Activated CD8-positive, alpha-beta memory T cell treated with anti-CD3 and anti-CD28 coated beads, Interleukin-2, amount 50 U/mL, for 1 hour (primary cell): ENCODE measurements around the gene DDX41.

Source experiments
- DNase-seq: peaks from one replicate; pipeline ENCODE4 v3.0.0-alpha.2; 2020; ENCODE audit errors: extremely low read depth

The DDX41 gene

DNA sequence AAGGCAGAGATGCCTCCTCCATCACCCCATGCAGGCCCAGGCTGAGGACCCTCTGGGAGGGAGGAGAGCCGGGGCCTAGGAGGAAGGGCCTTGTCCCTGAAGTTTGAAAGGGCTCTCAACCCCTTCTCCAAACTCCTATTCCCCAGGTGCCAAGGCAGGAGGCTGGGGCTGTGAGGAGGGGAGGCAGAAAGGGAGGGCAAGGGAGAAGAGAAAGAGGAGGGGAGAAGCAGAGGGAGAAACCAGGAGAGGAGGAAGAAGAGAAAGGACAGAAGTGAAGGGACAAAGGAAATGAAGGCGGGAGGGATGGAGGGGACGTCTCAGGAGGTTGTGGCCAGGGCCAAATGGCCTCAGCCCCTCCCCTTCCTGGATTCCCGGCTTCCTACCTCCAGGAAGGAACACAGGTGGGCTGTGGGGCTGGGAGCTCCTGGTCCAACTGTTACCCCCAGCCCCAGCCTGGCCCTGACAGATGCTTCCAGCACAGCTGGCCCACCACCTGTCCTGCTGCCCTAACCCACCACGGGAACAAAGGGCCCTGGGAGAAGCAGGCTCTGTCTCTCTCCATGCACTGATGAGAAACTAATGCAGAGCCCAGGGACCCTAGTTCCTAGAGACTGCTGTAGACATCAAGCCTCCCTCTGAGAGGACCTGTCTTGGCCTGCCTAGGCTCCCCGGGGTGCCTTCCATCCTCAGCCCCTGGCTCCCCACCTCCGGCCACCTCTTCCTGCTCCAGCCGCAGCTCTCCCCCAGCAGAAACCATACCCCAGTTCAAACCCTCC, 46.8 kb downstream of the DDX41 start:
- DNase-seq = no peak

DNA sequence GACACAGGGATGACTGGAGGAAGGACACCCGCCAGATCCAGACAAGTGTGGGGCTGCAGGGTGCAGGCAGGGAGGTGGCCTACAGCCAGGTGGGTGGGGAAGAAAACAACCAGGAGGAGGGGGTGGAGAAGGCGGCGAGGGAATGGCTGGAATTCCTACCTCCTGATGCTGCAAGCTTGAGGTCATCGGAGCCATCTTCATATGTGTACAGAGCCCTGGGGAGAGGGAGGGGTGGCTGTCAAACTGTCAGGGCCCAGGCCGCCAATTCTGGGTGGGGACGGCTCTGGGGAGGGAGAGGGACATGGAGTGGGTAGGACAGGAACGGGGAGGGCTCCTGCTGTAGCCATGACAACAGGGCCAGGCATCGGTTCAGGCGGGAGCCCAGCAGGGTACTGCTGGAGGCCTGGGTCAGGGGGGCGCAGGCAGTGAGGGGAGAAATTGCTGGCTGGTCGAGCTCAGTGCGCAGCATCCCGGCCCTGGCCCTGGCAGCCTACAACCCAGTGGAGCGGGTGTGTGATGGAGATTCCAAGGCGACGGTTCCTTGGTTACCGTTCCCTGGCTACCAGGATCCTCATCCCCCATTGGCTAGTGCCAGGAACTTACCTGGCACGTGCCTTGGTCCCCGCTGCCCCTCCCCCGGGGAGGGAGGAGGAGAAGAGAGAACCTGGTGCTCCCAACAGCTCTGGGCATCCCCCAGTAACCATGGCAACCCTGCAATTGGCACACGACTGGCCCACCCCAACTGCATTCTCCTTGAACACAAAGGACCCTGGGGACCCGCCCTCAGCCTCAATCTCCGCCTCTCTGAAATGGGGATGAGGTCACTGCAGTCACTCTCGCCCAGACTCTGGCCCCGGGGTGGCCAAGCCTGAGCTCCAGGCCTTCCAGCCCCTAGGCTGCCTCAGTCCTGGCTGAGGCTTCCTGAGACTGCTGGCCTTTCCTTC, 47.8 kb downstream of the DDX41 start:
- no peak for DNase-seq

DNA sequence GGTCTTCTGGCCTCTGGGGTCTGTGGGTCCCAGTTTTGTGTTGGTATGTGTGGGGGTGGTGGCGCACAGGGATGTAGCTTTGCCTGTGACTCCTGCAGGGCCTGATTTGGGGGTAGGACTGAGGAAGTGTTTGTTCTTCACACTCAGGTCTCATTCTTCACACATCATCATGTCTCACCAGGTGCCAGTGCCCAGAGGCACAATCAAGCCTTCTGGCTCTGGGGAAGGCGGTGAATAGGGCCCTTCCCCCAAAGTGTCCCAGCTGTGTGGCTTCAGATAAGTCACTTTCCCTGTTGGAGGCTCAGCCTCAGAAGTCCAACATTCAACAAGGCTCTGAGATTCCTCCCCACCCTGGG, 48.5 kb downstream of the DDX41 start:
- DNase-seq = no peak

DNA sequence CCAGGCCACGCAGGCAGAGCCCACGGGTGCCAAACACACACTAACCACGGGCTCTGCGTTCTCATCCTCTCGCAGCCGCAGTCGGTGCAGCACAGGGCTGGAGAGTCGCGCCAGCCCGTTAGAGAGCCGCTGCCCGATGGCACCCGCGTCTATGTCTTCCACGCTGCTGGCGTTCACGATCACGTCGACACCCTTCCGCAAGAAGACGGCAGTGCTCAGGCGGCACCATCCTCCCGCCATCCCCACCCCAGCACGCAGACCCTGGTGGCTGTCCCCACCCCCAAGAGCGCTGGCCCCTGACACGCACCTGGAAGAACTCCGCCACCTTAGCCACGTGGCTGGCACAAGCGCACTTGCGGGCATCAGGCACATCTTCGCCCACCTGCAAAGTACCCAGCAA, 49.3 kb downstream of the DDX41 start:
- DNase-seq = no peak

DNA sequence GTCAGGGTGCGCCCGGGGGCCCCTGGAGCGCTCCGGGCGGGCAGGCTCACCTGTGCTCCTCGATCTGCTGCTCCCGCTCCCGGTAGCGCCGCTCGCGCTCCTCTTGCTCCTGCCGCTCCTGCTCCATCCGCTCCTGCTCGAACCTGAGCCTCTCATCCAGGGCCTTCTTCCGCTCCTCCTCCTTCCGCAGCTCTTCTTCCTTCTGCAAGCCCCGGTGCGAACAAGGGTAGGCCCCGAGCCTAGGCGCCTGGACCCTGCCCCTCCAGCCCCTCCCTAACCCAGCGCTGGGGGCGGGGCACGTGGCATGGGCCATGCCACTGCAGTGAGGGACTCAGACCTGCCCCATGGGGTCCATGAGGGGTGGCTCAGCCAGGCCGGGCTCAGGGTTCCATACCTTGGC, 49.9 kb downstream of the DDX41 start:
- no peak for DNase-seq

DNA sequence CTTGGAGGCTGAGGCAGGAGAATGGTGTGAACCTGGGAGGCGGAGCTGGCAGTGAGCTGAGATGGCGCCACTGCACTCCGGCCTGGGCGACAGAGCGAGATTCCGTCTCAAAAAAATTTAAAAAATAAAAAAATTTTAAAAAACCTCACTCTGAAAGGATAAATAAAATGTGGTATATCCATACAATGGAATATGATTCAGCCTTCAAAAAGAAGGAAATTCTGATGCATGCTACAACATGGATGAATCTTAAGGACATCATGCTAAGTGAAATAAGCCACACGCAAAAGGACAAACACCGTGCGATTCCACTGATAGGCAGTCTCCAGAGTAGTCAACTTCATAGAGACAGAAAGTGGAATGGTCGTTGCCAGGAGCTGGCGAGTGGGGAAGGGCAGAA, 51.7 kb downstream of the DDX41 start:
- no peak for DNase-seq

DNA sequence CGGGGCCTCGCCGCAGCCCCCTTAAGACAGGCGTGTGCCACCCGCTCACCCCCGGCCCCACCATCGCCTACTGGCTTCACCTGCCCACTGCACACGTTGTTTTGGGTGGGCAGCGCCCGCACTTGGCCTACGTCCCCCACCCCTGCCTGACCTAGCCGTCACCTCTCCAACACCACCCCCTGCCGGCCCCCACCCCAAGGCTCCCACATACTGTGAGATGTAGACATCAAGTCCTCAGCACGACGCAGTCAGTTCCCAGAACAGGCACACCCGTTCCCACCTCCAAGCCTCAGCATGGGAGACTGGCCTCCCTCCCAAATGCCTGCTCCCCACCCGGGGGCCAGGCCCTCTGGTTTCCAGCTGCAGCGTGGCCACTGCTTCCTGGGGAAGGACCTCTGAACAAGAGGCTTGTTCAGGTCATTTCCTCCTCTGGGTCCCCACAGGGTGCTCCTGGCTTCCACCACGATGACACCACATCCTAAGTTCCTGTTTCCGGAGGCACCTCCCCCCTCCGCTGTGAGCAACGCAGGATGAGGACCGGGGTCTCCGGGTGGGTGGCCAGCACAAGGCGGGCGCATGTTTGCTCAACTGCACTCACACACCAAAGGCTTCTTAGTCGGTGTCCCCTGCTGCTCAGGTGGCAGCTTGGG, 54.6 kb downstream of the DDX41 start:
- no peak for DNase-seq
